WTC11 (cell line): Measurements from ENCODE around the gene PARVB. TPM values are rescaled to one million over a fixed set of nuclear protein-coding genes. Genes with fewer than 3 reads are reported as not detected.

ENCODE experiments used
- ATAC-seq: fragments of 200-7000 bp; cut with Tn5 transposase; 2 replicates; pipeline ENCODE4 v1.10.0; 2021; ENCODE audit warnings: mild to moderate bottlenecking, moderate library complexity
- CTCF ChIA-PET: fragments of 300-600 bp; sonication (Branson Sonifier 250); formaldehyde crosslinking; loops from one replicate; lab custom pipeline; 2021; ENCODE audit warnings: antibody characterized with exemption; lab: Charles Lee
- POLR2A ChIA-PET: fragments of 350-600 bp; sonication (Branson Sonifier 250); formaldehyde crosslinking; loops from one replicate; lab custom pipeline; 2021; ENCODE audit warnings: antibody characterized with exemption; lab: Charles Lee
- DNase-seq: peaks from one replicate; pipeline ENCODE4 v3.0.0; 2021; ENCODE audit warnings: low spot score
- H3K27ac Mint-ChIP-seq: 2 replicates; pipeline ENCODE4 v1.8.0; 2021; ENCODE audit warnings: mixed read lengths
- H3K27me3 Mint-ChIP-seq: 2 replicates; pipeline ENCODE4 v1.8.0; 2021; ENCODE audit warnings: low read depth, mild to moderate bottlenecking, moderate library complexity, mixed read lengths
- H3K36me3 Mint-ChIP-seq: 2 replicates; pipeline ENCODE4 v1.8.0; 2021; ENCODE audit warnings: mixed read lengths
- H3K4me1 Mint-ChIP-seq: 2 replicates; pipeline ENCODE4 v1.8.0; 2022; ENCODE audit warnings: mixed read lengths
- H3K4me3 Mint-ChIP-seq: 2 replicates; pipeline ENCODE4 v1.8.0; 2021; ENCODE audit warnings: mild to moderate bottlenecking, moderate library complexity, mixed read lengths
- H3K9me3 Mint-ChIP-seq: 2 replicates; pipeline ENCODE4 v1.8.0; 2021; ENCODE audit warnings: mixed read lengths
- AFF4 ChIP-seq: sonication (generic); formaldehyde crosslinking; IDR thresholded peaks from 2 replicates; pipeline ENCODE4 v1.8.1; 2023; ENCODE audit warnings: mild to moderate bottlenecking, missing genetic modification reagents, borderline replicate concordance
- ARID4B ChIP-seq: sonication (generic); formaldehyde crosslinking; IDR thresholded peaks from 2 replicates; pipeline ENCODE4 v1.8.0; 2023; ENCODE audit warnings: missing genetic modification reagents, mild to moderate bottlenecking, borderline replicate concordance
- ATF1 ChIP-seq: sonication (generic); formaldehyde crosslinking; IDR thresholded peaks from 2 replicates; pipeline ENCODE4 v1.8.1; 2023; ENCODE audit warnings: mild to moderate bottlenecking, moderate library complexity, missing genetic modification reagents
- ATF2 ChIP-seq: sonication (generic); formaldehyde crosslinking; IDR thresholded peaks from 2 replicates; pipeline ENCODE4 v1.8.1; 2022; ENCODE audit warnings: low read depth, missing genetic modification reagents, borderline replicate concordance
- FOXP4 ChIP-seq: sonication (generic); formaldehyde crosslinking; IDR thresholded peaks from 2 replicates; pipeline ENCODE4 v1.8.0; 2022; ENCODE audit warnings: mild to moderate bottlenecking, missing genetic modification reagents
- KAT7 ChIP-seq: sonication (generic); formaldehyde crosslinking; IDR thresholded peaks from 2 replicates; pipeline ENCODE4 v1.8.1; 2023; ENCODE audit warnings: missing genetic modification reagents, mild to moderate bottlenecking, borderline replicate concordance
- MYBL2 ChIP-seq: sonication (generic); formaldehyde crosslinking; IDR thresholded peaks from 2 replicates; pipeline ENCODE4 v1.8.1; 2023; ENCODE audit warnings: mild to moderate bottlenecking, moderate library complexity, missing genetic modification reagents
- NFE2L1 ChIP-seq: sonication (generic); formaldehyde crosslinking; IDR thresholded peaks from 2 replicates; pipeline ENCODE4 v1.8.1; 2023; ENCODE audit warnings: missing genetic modification reagents
- SP1 ChIP-seq: sonication (generic); formaldehyde crosslinking; conservative IDR thresholded peaks from 2 replicates; pipeline ENCODE4 v1.8.1; 2022; ENCODE audit warnings: missing genetic modification reagents
- TEAD1 ChIP-seq: sonication (generic); formaldehyde crosslinking; IDR thresholded peaks from 2 replicates; pipeline ENCODE4 v1.8.0; 2022; ENCODE audit warnings: mild to moderate bottlenecking, missing genetic modification reagents
- USF1 ChIP-seq: sonication (generic); formaldehyde crosslinking; IDR thresholded peaks from 2 replicates; pipeline ENCODE4 v1.8.0; 2022; ENCODE audit warnings: mild to moderate bottlenecking, missing genetic modification reagents
- ZNF138 ChIP-seq: sonication (generic); formaldehyde crosslinking; conservative IDR thresholded peaks from 2 replicates; pipeline ENCODE4 v1.8.1; 2022; ENCODE audit warnings: mild to moderate bottlenecking, moderate library complexity, missing genetic modification reagents
- ZNF219 ChIP-seq: sonication (generic); formaldehyde crosslinking; IDR thresholded peaks from 2 replicates; pipeline ENCODE4 v1.8.0; 2023; ENCODE audit warnings: missing genetic modification reagents, mild to moderate bottlenecking, borderline replicate concordance
- ZNF263 ChIP-seq: sonication (generic); formaldehyde crosslinking; IDR thresholded peaks from 2 replicates; pipeline ENCODE4 v1.8.1; 2022; ENCODE audit warnings: low read depth, mild to moderate bottlenecking, moderate library complexity, missing genetic modification reagents
- ZNF423 ChIP-seq: fragments of 250-450 bp; sonication (Bioruptor Pico); IDR thresholded peaks from 2 replicates; pipeline ENCODE4 v2.1.2; 2022; ENCODE audit warnings: mild to moderate bottlenecking, moderate library complexity
- ZNF512 ChIP-seq: sonication (generic); formaldehyde crosslinking; IDR thresholded peaks from 2 replicates; pipeline ENCODE4 v1.8.1; 2022; ENCODE audit warnings: missing genetic modification reagents, borderline replicate concordance
- total RNA-seq: library from RNA; stranded (reverse); gene quantifications from 3 replicates; pipeline ENCODE4 v1.2.3, GENCODE V29; 2021

Gene PARVB
- total RNA-seq, 1 experiment from 2014 or later, result 3.3 TPM

- CTCF ChIA-PET, result no interaction called here
- H3K27me3 Mint-ChIP-seq, result no peaks in the 10 kb centered on the region
- DNase-seq (no peak), ATAC-seq (no peak)
- H3K36me3 Mint-ChIP-seq, result peaks cover 62% of the 10 kb centered on the region
- no peaks in the 10 kb centered on the region for H3K4me1 Mint-ChIP-seq
- no peak overlapping the region for H3K27ac Mint-ChIP-seq
- H3K9me3 Mint-ChIP-seq, result no peaks in the 10 kb centered on the region
- TF ChIP-seq AFF4 (CRISPR knock-in tag) (no peak), SP1 (CRISPR knock-in tag) (no peak), ZNF423 (CRISPR knock-in tag) (no peak), ATF1 (no peak), NFE2L1 (no peak), KAT7 (CRISPR knock-in tag) (no peak), ZNF263 (CRISPR knock-in tag) (no peak)
- H3K4me3 Mint-ChIP-seq, result no peak overlapping the region
- POLR2A ChIA-PET, result no interaction called here
Measured at GRCh38 chr22:43990044-43990443, 34.1 kb upstream of the PARVB start.

- TF ChIP-seq USF1 (CRISPR knock-in tag), result no peak
- peaks cover 62% of the 10 kb centered on the region for H3K36me3 Mint-ChIP-seq
- POLR2A ChIA-PET, result no interaction called here
- no peak for ATAC-seq
- H3K4me3 Mint-ChIP-seq, result no peak overlapping the region
- DNase-seq, result no peak
- no peaks in the 10 kb centered on the region for H3K4me1 Mint-ChIP-seq
- H3K27ac Mint-ChIP-seq, result no peak overlapping the region
- CTCF ChIA-PET, result interaction anchor here (2.3 kb wide), 2 partner anchors 18 to 340 kb away, joined by 14 to 17 read pairs; no protein-coding TSS in a partner anchor
- no peaks in the 10 kb centered on the region for H3K27me3 Mint-ChIP-seq
- no peaks in the 10 kb centered on the region for H3K9me3 Mint-ChIP-seq
Measured at GRCh38 chr22:43991316-43992020, 32.6 kb upstream of the PARVB start.

GRCh38 chr22:43992331-43992821 is 31.7 kb upstream of the PARVB start:
- ChIA-PET CTCF (interaction anchor here (0.7 to 3.1 kb wide), 50 partner anchors 10 to 764 kb away, joined by 3 to 80 read pairs (median 6); partner anchors contain the start of genes PARVB and SAMM50), POLR2A (no interaction called here)
- H3K27me3 Mint-ChIP-seq, result no peaks in the 10 kb centered on the region
- no peaks in the 10 kb centered on the region for H3K4me1 Mint-ChIP-seq
- no peak overlapping the region for H3K4me3 Mint-ChIP-seq
- ATAC-seq (no peak), DNase-seq (no peak)
- no peak overlapping the region for H3K27ac Mint-ChIP-seq
- H3K36me3 Mint-ChIP-seq, result peaks cover 66% of the 10 kb centered on the region
- H3K9me3 Mint-ChIP-seq, result no peaks in the 10 kb centered on the region
- TF ChIP-seq ZNF138 (CRISPR knock-in tag) (no peak), SP1 (CRISPR knock-in tag) (no peak), FOXP4 (CRISPR knock-in tag) (no peak), TEAD1 (CRISPR knock-in tag) (no peak), MYBL2 (CRISPR knock-in tag) (no peak), ARID4B (CRISPR knock-in tag) (no peak), ZNF512 (CRISPR knock-in tag) (no peak), ATF2 (no peak), ZNF219 (CRISPR knock-in tag) (no peak)
